Activated naive CD4-positive, alpha-beta T cell treated with anti-CD3 and anti-CD28 coated beads, Interleukin-2, amount 10 ng/mL, durations not matched to agents 7 days and 5 days (primary cell): ENCODE measurements around the gene GPR31.

Experiments used
- CTCF ChIA-PET: fragments of 350-600 bp; sonication (Branson Sonifier 250); formaldehyde crosslinking; loops from one replicate; lab custom pipeline; 2021; ENCODE audit warnings: antibody characterized with exemption; lab: Charles Lee
- DNase-seq: peaks from one replicate; pipeline ENCODE4 v3.0.0-alpha.2; 2020
- H3K27ac Mint-ChIP-seq: one replicate; pipeline ENCODE4 v1.8.0; 2021; ENCODE audit warnings: mild to moderate bottlenecking, moderate library complexity, mixed read lengths
- H3K27me3 Mint-ChIP-seq: one replicate; pipeline ENCODE4 v1.8.0; 2021; ENCODE audit warnings: mild to moderate bottlenecking, mixed read lengths
- H3K36me3 Mint-ChIP-seq: one replicate; pipeline ENCODE4 v1.8.0; 2021; ENCODE audit warnings: mixed read lengths
- H3K4me1 Mint-ChIP-seq: one replicate; pipeline ENCODE4 v1.8.0; 2021; ENCODE audit warnings: mixed read lengths
- H3K4me3 Mint-ChIP-seq: one replicate; pipeline ENCODE4 v1.8.0; 2021; ENCODE audit warnings: mild to moderate bottlenecking, moderate library complexity, mixed read lengths
- H3K9me3 Mint-ChIP-seq: one replicate; pipeline ENCODE4 v1.8.0; 2021; ENCODE audit warnings: mixed read lengths

GPR31 gene

GRCh38 chr6:167122827-167123657, 34.7 kb downstream of the GPR31 start, which contains the start of gene CCR6:
Gene CCR6 (plus strand): TSS chr6:167123096. CDS start chr6:167136135, 13,039 bp downstream.
- CTCF ChIA-PET: interaction anchor here (1.0 kb wide), 1 partner anchor 15 kb away, joined by 4 read pairs; no protein-coding TSS in a partner anchor
- peaks cover 5% of the 10 kb centered on the region for H3K27me3 Mint-ChIP-seq
- peak within 1 kb of the TSS; percentile 29 for H3K27ac Mint-ChIP-seq
- H3K36me3 Mint-ChIP-seq: no peaks in the 10 kb centered on the region
- DNase-seq: no peak
- no peak within 1 kb of the TSS for H3K4me3 Mint-ChIP-seq
- H3K9me3 Mint-ChIP-seq: no peaks in the 10 kb centered on the region
- peaks cover 34% of the 10 kb centered on the region for H3K4me1 Mint-ChIP-seq

- H3K36me3 Mint-ChIP-seq: no peaks in the 10 kb centered on the region
- CTCF ChIA-PET: interaction anchor here (1.0 kb wide), 1 partner anchor 16 kb away, joined by 4 read pairs; no protein-coding TSS in a partner anchor
- H3K4me1 Mint-ChIP-seq: peaks cover 34% of the 10 kb centered on the region
- H3K4me3 Mint-ChIP-seq: no peak overlapping the region
- H3K27ac Mint-ChIP-seq: peak overlapping the region; percentile 29
- DNase-seq: no peak
- no peaks in the 10 kb centered on the region for H3K9me3 Mint-ChIP-seq
- peaks cover 5% of the 10 kb centered on the region for H3K27me3 Mint-ChIP-seq
Measured at GRCh38 chr6:167122041-167122826, 35.5 kb downstream of the GPR31 start.

DNA sequence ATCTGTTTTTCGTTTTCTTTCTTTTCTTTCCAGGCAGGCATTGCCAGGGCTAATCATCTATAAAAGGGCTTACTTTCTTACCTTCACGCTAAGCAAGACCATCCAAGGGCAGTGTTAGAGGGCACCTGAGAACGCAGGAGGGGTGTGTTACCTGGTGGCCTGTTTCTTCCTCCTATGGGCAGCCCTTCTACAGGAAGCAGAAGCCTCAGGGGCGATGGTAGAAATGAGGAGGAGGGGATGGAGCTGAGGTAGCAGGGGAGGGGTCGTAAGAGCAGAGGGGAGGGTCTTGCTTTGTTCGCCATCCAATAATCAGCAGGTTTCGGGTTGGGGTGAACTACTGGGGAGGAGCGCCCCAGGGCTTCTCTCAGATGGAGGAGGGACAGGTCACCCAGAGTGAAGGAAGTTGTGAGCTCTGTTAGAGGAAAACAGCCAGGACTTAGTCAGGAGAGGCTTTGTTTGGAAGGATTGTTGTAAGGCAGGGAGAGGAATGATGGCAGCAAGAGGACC, 36.4 kb downstream of the GPR31 start:
- no peak for DNase-seq
- Mint-ChIP-seq H3K27me3 (peaks cover 2% of the 10 kb centered on the region), H3K4me1 (peaks cover 34% of the 10 kb centered on the region), H3K27ac (peak overlapping the region; percentile 68), H3K4me3 (no peak overlapping the region), H3K9me3 (no peaks in the 10 kb centered on the region), H3K36me3 (no peaks in the 10 kb centered on the region)
- CTCF ChIA-PET: interaction anchor here (1.2 kb wide), 1 partner anchor 16 kb away, joined by 3 read pairs; no protein-coding TSS in a partner anchor

DNA sequence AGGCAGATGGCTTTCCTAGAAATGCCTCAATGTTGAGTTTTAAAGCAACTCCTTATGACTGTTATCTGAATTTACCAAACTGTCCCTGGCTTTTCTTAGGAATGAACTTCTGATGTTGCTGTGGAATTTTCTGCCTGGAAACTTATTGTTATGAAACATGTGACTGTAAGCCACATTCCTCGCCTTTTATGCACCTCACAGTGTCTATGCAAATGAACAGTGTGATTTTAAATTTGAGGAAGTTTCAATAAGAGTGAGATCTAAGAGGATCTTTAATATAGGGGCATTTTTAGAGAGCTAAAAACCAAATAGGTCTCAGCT, 37.2 kb downstream of the GPR31 start:
- Mint-ChIP-seq H3K9me3 (no peaks in the 10 kb centered on the region), H3K36me3 (no peaks in the 10 kb centered on the region), H3K4me1 (peaks cover 34% of the 10 kb centered on the region), H3K4me3 (no peak overlapping the region), H3K27ac (no peak overlapping the region), H3K27me3 (peaks cover 6% of the 10 kb centered on the region)
- DNase-seq: no peak
- CTCF ChIA-PET: interaction anchor here (1.2 kb wide), 1 partner anchor 17 kb away, joined by 3 read pairs; no protein-coding TSS in a partner anchor

- H3K4me3 Mint-ChIP-seq: no peak overlapping the region
- CTCF ChIA-PET: no interaction called here
- H3K27ac Mint-ChIP-seq: peak overlapping the region; percentile 72
- no peaks in the 10 kb centered on the region for H3K36me3 Mint-ChIP-seq
- H3K4me1 Mint-ChIP-seq: peaks cover 34% of the 10 kb centered on the region
- peaks cover 8% of the 10 kb centered on the region for H3K27me3 Mint-ChIP-seq
- peak; percentile 37 for DNase-seq
- no peaks in the 10 kb centered on the region for H3K9me3 Mint-ChIP-seq
Measured at GRCh38 chr6:167119670-167120582, 37.9 kb downstream of the GPR31 start.

- Mint-ChIP-seq H3K27ac (no peak overlapping the region), H3K36me3 (no peaks in the 10 kb centered on the region), H3K27me3 (peaks cover 9% of the 10 kb centered on the region), H3K9me3 (no peaks in the 10 kb centered on the region), H3K4me3 (no peak overlapping the region), H3K4me1 (peaks cover 34% of the 10 kb centered on the region)
- no peak for DNase-seq
- CTCF ChIA-PET: no interaction called here
Measured at GRCh38 chr6:167118839-167119238, 38.9 kb downstream of the GPR31 start.

- no peaks in the 10 kb centered on the region for H3K36me3 Mint-ChIP-seq
- no peaks in the 10 kb centered on the region for H3K9me3 Mint-ChIP-seq
- no peak overlapping the region for H3K27ac Mint-ChIP-seq
- no peak overlapping the region for H3K4me3 Mint-ChIP-seq
- CTCF ChIA-PET: no interaction called here
- DNase-seq: no peak
- H3K27me3 Mint-ChIP-seq: peaks cover 9% of the 10 kb centered on the region
- peaks cover 34% of the 10 kb centered on the region for H3K4me1 Mint-ChIP-seq
Measured at GRCh38 chr6:167118006-167118405, 39.8 kb downstream of the GPR31 start.

DNA sequence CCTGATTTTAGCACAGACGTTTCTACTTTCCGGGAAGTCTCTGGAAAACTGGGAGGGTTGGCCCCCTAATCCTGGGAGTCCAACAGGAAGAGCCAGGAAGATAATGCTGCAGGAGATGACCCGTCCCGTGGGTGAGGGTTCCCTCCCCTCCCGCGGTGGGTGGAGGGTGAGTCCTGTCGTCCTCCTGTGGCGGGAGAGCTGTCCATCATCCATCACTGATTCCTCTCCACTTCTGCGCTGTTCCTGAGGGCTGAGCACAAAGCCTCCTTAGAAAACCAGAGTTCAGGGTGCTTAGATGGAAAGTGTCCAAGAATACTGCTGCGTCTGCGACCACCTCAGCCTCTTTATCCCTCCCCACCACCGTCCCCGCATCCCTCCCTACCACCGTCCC, 40.9 kb downstream of the GPR31 start:
- Mint-ChIP-seq H3K4me3 (no peak overlapping the region), H3K27me3 (peaks cover 9% of the 10 kb centered on the region), H3K4me1 (peaks cover 27% of the 10 kb centered on the region), H3K36me3 (no peaks in the 10 kb centered on the region), H3K27ac (no peak overlapping the region), H3K9me3 (no peaks in the 10 kb centered on the region)
- DNase-seq: no peak
- CTCF ChIA-PET: no interaction called here

GRCh38 chr6:167116109-167116837, 41.5 kb downstream of the GPR31 start:
- no peak for DNase-seq
- CTCF ChIA-PET: no interaction called here
- no peak overlapping the region for H3K4me3 Mint-ChIP-seq
- H3K27me3 Mint-ChIP-seq: peaks cover 12% of the 10 kb centered on the region
- H3K27ac Mint-ChIP-seq: no peak overlapping the region
- no peaks in the 10 kb centered on the region for H3K9me3 Mint-ChIP-seq
- peaks cover 23% of the 10 kb centered on the region for H3K4me1 Mint-ChIP-seq
- H3K36me3 Mint-ChIP-seq: no peaks in the 10 kb centered on the region

- CTCF ChIA-PET: no interaction called here
- no peak for DNase-seq
- no peaks in the 10 kb centered on the region for H3K9me3 Mint-ChIP-seq
- no peak overlapping the region for H3K4me3 Mint-ChIP-seq
- H3K4me1 Mint-ChIP-seq: peaks cover 17% of the 10 kb centered on the region
- peaks cover 19% of the 10 kb centered on the region for H3K27me3 Mint-ChIP-seq
- no peak overlapping the region for H3K27ac Mint-ChIP-seq
- H3K36me3 Mint-ChIP-seq: no peaks in the 10 kb centered on the region
Measured at GRCh38 chr6:167115054-167115453, 42.7 kb downstream of the GPR31 start.

- peaks cover 19% of the 10 kb centered on the region for H3K27me3 Mint-ChIP-seq
- DNase-seq: no peak
- peaks cover 8% of the 10 kb centered on the region for H3K4me1 Mint-ChIP-seq
- no peaks in the 10 kb centered on the region for H3K9me3 Mint-ChIP-seq
- H3K4me3 Mint-ChIP-seq: no peak overlapping the region
- H3K27ac Mint-ChIP-seq: no peak overlapping the region
- CTCF ChIA-PET: no interaction called here
- no peaks in the 10 kb centered on the region for H3K36me3 Mint-ChIP-seq
Measured at GRCh38 chr6:167113935-167114910, 43.6 kb downstream of the GPR31 start.

DNA sequence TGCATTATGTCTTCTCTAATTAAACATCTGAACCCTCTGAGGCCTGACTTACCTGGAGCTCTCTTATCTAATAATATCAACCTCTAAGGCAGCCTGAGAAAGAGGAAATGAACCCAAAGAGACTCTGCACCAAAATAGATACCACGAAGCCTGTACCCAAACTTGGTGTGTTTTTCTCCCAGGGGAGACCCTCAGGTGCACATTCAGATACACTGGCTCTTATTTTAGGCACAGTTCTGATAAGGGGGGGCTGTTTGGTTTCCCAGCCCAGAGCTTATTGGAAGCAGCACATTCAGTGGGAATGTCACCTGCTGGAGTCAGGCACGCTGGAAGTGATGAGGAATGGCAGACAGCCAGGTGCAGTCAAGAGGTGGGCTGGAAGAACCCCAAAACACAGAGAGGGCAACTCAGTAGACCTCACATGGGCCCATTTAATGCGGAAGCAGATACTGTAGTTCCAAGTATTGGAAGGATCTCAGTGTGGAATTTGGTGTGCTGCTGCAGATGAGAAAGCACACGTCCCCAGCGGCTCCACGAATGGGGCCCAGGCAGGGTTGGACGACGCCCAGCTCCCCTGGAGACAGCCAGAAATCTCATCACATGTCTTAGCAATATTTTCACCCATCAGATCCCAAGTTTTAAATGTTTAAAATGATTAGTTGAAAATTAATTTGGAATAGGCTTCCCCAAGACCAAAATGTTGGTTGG, 44.6 kb downstream of the GPR31 start:
- Mint-ChIP-seq H3K4me3 (no peak overlapping the region), H3K36me3 (no peaks in the 10 kb centered on the region), H3K27ac (no peak overlapping the region), H3K9me3 (no peaks in the 10 kb centered on the region), H3K27me3 (peaks cover 20% of the 10 kb centered on the region), H3K4me1 (no peaks in the 10 kb centered on the region)
- no peak for DNase-seq
- CTCF ChIA-PET: no interaction called here
